Stimulated activated CD4-positive, alpha-beta T cell treated with anti-CD3 and anti-CD28 coated beads, Interleukin-12 subunit alpha, Interleukin-12 subunit beta, amount 100 ng/mL, for 24 hours (primary cell): ENCODE data around the gene SLAIN2.

Experiments used
- DNase-seq, 2 experiments: peaks; one replicate each; pipeline ENCODE4 v3.0.0-alpha.2; 2020; ENCODE audit warnings: low read depth in 2 of 2

SLAIN2 gene

DNA sequence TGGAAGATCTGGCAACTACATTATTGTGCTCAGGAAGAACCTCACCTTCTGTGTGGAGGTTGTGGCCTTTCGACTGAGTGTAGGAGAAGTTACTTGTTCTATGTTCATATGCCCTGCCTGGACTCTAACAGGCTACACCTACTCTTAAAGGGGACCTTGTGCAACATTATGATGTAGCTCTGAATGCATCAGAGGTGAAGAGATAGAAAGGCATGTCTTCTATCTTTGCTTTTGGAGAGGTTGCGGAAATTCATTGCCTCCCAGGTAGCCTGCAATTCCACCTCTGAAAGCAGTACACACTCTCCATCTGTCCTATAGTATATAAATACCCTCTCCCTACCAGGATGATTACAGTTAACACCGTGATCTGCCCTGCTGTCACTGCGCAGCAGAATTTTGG lies 7.1 kb upstream of the SLAIN2 start:
- DNase-seq: no peak

DNA sequence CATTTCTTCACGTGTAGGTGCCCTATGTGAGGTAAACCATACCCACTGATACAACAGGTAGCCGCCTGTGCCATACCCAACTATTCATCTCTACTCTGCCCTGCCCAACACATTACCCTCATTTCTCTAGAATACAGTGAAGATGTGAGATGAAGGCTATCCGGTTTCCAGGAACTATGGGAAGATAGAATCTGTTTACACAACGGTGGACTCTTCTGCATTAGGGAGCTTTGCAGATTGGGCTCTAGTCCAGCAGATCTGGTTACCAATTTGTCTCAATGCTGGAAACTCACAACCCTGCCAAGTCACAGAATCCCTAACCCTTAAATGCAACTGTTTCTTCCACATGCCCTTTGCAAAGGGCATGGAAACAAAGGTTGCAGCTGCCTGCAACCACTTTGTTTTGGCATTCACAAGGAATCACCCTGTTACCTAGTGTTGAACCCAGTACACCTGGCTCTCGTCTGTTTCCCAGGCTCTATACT lies 6.4 kb upstream of the SLAIN2 start:
- DNase-seq: no peak

- DNase-seq: no peak
These were observed 5.0 kb upstream of the SLAIN2 start for GRCh38 chr4:48336146-48336870.

GRCh38 chr4:48337731-48338130 lies 3.6 kb upstream of the SLAIN2 start:
- no peak for DNase-seq

- no peak for DNase-seq
These were observed 1.7 kb upstream of the SLAIN2 start for GRCh38 chr4:48339642-48340041.

- DNase-seq: no peak
These were observed 909 bp upstream of the SLAIN2 start for GRCh38 chr4:48340276-48340964.

GRCh38 chr4:48341776-48342605 lies 662 bp downstream of the SLAIN2 start:
- peak; percentile 14 to 15 for DNase-seq

- no peak for DNase-seq
These were observed 1.2 kb downstream of the SLAIN2 start for GRCh38 chr4:48342606-48342880.

GRCh38 chr4:48343035-48343434 lies 1.7 kb downstream of the SLAIN2 start:
- DNase-seq: no peak

- DNase-seq: no peak
These were observed 2.2 kb downstream of the SLAIN2 start for GRCh38 chr4:48343551-48343950.

- no peak for DNase-seq
These were observed 4.2 kb downstream of the SLAIN2 start for GRCh38 chr4:48345542-48345941.

- DNase-seq: no peak
These were observed 5.3 kb downstream of the SLAIN2 start for GRCh38 chr4:48346594-48346993.

DNA sequence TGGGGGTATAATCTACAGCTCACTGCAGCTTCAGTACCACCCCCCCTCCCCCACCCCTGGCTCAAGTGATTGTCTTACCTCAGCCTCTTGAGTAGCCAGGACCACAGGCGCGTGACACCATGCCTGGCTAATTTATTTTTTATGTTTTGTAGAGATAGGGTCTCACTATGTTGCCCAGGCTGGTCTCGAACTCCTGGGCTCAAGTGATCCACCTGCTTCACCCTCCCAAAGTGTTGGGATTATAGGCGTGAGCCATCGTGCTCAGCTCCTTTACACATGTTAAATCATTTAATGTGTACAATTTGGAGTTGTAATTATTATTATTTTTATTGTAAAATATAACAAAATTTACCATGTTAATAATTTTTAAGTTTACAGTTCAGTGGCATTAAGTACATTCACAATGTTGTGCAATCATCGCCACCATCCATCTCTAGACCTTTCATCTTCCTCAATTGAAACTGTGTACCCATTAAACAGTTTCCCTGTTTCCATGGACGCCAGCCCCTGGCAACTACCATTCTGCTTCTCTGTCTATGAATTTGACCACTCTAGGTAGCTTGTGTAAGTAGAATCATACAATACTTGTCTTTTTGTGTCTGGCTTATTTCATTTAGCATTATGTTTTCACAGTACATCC lies 6.1 kb downstream of the SLAIN2 start:
- no peak for DNase-seq

- DNase-seq: no peak
These were observed 9.5 kb downstream of the SLAIN2 start for GRCh38 chr4:48350871-48351270.

DNA sequence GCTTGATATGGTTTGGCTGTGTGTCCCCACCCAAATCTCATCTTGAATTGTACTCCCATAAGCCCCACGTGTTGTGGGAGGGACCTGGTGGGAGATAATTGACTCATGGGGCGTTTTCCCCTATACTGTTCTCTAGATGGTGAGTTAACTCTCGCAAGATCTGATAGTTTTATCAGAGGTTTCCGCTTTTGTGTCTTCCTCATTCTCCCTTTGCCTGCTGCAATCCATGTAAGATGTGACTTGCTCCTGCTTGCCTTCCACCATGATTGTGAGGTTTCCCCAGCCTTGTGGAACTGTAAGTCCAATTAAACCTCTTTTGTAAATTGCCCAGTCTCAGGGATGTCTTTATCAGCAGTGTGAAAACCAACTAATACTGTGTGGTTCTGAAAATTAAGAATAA lies 11.5 kb downstream of the SLAIN2 start:
- no peak for DNase-seq

- DNase-seq: no peak
These were observed 15.0 kb downstream of the SLAIN2 start for GRCh38 chr4:48356355-48356754.

- no peak for DNase-seq
These were observed 19.1 kb downstream of the SLAIN2 start for GRCh38 chr4:48360285-48361011.

GRCh38 chr4:48361012-48361400 lies 19.7 kb downstream of the SLAIN2 start:
- DNase-seq: no peak

DNA sequence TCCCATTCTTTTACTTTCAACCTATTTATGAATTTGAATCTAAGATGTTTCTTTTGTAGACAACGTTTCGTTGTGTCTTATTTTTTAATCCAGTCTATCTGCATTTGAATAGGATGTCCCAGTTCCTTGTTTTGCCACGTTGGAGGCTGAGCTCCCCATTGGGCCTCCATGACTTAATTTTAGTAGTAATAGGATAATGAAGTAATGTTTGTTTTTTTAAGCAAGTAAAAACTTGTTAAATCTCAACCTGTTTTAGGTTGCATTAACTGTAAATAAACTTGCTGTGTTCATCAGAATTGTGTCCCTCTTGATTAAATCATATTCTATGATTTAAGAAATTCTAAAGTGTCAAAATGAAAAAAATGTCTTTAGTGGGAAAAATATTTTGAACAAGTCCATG lies 25.3 kb downstream of the SLAIN2 start:
- no peak for DNase-seq

GRCh38 chr4:48367016-48367415 lies 25.7 kb downstream of the SLAIN2 start:
- no peak for DNase-seq

DNA sequence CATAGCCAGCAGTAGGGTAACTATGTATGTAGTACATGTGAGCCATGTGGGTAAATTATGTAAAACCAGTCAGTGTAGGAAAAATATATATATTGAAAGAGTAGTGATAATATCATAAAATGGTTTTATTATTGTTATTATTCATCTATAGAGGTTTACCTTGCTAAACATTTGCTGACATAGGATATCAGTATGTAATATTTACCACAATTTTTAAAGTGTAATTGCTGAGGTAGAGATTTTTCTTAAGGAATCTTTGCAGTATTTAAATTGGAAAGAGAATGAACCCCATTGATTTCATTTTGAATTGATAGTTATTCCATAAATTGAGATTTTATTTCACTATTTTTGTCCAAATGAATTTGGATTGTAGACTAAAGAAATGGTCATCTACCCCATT lies 27.1 kb downstream of the SLAIN2 start:
- no peak for DNase-seq

- no peak for DNase-seq
These were observed 27.9 kb downstream of the SLAIN2 start for GRCh38 chr4:48369248-48369647.
